ENCODE measurements around the gene DPH7.
"Not testable (repeated sequence)": the region's sequence is repeated elsewhere in the genome, so short reads cannot be mapped to it uniquely, and the experiment has no call there.

Gene DPH7

DNA sequence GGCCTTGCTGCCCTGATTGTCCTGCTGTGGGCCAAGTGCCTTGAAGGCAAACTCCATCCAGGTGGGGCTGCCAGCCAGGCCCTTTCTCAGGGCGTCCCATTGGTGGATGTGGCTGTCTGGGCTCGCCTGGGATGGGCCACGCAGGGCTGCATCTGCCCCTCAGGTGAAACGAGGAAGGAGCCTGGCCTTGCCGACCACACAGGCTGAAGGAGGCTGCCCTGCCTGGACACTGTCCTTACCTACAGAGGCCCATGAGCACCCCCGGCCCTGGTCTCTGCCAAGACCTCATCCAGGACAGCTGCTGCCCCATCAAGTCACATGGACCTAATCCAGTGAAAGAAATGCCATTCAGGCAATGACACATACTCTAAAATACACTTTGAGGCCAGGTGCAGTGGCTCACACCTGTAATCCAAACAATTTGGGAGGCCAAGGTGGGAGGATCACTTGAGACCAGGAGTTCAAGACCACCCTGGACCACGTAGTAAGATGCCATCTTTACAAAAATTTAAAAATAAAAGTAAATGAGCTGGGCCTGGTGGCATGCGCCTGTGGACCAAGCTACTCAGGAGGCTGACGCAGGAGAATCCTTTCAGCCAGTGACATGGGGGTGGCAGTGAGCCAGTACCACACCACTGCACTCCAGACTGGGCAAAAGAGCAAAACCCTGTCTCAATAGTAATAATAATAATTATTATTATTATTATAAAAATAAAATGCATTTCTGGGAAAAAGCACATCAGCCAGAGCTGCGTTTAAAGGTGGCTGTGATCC lies 62.4 kb downstream of the DPH7 start:
- no peak for DNase-seq

DNA sequence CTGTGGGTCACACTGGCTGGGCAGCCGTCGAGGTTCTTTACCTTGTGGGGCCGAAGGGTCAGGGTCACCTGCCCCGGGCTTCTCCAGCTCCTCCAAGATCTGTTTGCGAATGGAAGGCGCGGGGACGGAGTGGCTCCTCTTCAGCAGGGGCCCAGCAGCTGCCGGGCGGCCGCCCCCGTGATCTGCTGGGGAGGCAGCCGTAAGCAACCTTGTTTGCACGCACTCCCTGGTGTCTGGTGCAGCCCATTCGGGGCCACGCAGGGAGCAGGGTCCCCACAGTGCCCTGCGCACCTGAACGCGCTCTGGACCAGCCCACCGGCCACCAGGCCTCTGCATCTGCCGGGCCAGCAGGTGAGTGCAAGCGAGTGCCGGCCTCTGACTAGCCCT lies 63.4 kb downstream of the DPH7 start:
- DNase-seq, result no peak

DNA sequence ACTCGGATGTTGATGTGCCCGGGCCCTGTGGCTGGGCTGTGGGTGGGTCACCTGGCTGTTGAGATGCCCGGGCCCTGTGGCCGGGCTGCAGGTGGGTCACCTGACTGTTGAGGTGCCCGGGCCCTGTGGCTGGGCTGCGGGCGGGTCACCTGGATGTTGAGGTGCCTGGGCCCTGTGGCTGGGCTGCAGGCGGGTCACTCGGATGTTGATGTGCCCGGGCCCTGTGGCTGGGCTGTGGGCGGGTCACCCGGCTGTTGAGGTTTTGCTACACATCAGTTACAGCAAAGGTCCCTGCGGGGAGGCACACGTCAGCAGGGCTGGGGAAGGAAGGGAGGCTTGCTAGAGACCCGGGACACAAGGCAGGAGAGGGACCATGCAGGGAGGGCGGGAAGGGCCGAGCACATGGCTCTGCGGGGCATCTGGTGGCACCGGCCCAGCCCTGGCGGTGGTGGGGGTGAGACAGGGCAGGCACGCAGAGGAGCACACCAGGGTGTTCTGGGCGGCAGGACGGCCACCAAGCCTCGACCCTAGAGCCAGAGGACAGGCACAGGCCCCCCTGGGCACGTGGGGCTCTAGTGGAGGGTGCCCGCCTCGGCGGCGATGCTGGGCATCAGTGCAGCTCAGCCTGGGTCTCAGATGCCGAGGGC lies 63.9 kb downstream of the DPH7 start:
- no peak for DNase-seq

DNA sequence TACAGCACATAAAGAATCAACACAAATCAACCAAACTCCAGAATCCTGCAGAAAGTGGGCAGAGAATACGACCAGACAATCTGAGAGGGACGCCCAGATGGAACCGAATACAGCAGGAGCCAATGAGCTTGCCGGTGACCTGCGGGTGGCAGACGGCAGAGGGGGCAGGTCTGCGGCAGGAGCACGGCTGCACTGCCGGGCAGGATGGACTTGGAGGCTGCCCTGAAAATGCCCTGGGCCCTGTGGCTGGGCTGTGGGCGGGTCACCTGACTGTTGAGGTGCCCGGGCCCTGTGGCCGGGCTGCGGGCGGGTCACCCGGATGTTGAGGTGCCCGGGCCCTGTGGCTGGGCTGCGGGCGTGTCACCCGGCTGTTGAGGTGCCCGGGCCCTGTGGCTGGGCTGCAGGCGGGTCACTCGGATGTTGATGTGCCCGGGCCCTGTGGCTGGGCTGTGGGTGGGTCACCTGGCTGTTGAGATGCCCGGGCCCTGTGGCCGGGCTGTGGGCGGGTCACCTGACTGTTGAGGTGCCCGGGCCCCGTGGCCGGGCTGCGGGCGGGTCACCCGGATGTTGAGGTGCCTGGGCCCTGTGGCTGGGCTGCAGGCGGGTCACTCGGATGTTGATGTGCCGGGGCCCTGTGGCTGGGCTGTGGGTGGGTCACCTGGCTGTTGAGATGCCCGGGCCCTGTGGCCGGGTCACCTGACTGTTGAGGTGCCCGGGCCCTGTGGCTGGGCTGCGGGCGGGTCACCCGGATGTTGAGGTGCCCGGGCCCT lies 64.7 kb downstream of the DPH7 start:
- not testable (repeated sequence) for DNase-seq

DNA sequence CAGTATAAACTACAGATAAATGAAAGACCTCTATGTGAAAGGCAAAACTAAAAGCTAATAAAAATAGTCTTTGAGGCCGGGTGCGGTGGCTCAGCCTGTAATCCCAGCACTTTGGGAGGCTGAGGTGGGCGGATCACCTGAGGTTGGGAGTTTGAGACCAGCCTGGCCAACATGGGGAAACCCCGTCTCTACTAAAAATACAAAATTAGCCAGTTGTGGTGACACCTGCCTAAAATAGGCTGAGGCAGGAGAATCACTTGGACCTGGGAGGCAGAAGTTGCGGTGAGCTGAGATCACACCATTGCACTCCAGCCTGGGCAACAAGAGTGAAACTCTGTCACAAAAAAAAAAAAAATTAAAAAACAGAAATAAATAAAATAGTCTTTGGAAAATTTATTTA lies 65.6 kb downstream of the DPH7 start:
- not testable (repeated sequence) for DNase-seq

DNA sequence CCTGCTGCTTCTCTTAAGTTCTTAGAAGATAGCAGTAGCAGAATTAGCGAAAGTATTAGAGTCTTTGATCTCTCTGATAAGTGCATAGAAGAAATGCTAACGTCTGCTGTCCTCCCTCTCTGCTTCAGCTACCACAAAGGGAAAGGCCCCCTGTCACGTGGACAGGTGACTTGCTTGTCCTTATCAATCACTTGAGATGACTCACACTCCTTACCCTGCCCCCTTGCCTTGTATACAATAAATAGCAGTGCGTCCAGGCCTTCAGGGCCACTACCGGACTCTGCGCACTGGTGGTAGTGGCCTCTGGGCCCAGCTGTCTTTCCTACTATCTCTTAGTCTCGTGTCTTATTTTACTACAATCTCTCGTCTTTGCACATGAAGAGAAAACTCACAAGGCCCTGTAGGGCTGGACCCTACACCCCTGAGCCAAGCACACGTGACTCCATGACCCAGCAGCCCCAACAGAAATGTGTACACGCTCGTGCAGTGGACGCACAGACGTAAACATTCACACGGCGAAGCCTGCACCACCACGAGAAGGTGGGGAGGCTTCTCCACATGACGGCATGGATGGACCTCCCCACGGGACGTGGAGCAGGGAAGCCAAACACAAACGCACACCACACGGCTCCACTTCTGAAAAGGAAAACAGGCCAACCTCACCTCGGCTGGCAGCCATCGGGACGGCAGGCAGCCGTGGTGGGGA lies 66.8 kb downstream of the DPH7 start:
- DNase-seq, result no peak

DNA sequence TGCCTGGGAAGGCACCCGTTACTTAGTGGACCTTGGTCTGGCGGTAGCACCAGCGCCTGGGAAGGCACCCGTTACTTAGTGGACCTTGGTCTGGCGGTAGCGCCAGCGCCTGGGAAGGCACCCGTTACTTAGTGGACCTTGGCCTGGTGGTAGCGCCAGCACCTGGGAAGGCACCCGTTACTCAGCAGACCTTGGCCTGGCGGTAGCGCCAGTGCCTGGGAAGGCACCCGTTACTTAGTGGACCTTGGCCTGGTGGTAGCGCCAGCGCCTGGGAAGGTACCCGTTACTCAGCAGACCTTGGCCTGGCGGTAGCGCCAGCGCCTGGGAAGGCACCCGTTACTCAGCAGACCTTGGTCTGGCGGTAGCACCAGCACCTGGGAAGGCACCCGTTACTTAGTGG lies 67.6 kb downstream of the DPH7 start:
- not testable (repeated sequence) for DNase-seq

DNA sequence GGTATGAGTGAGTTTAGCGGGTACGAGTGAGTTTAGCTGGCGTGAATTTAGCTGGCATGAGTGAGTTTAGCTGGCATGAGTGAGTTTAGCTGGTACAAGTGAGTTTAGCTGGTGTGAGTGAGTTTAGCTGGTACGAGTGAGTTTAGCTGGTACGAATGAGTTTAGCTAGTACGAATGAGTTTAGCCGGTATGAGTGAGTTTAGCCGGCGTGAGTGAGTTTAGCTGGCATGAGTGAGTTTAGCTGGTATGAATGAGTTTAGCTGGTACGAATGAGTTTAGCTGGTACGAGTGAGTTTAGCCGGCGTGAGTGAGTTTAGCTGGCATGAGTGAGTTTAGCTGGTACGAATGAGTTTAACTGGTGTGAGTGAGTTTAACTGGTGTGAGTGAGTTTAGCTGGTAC lies 69.5 kb downstream of the DPH7 start:
- no peak for DNase-seq

DNA sequence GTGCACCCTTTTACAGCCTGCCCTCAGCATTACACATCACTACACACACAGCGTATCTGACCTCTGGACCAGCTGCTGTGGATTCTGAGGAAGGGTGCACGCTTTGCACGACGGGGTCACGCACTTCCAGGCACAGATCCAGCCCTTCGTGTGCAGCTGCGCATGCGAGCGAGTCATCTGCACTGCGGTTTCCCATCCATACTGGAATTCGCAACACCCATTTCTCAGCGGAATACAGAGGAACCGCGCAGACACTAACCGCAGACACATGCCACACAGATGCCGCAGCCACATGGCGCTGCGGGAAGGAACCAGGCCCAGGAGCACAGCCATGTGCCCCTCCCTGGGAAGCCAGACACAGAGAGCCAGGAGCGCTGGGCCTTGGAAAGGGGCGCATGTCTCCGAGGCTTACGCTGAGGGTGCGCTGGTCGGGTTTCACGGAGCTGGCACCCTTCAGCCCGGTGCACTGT lies 72.0 kb downstream of the DPH7 start:
- no peak for DNase-seq

DNA sequence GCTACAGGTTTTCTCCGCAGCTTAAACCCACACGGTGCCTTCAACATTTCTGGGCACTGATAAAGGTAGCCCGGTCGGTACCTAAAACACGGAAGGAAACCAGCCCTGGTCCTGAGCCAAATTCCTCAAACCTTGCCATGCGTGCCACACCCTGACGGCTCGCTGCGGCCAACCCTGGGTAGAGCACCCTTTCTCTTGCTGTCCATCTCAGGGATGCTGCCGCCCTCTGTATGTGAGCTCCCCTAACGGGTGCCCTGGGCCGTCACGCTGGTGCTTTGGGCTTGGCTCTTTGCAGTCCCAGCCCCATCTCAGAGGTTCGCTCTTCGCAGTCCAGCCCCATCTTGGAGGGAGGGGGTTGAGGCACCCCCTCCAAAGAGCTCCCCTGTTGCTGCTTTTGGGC lies 72.5 kb downstream of the DPH7 start:
- no peak for DNase-seq

DNA sequence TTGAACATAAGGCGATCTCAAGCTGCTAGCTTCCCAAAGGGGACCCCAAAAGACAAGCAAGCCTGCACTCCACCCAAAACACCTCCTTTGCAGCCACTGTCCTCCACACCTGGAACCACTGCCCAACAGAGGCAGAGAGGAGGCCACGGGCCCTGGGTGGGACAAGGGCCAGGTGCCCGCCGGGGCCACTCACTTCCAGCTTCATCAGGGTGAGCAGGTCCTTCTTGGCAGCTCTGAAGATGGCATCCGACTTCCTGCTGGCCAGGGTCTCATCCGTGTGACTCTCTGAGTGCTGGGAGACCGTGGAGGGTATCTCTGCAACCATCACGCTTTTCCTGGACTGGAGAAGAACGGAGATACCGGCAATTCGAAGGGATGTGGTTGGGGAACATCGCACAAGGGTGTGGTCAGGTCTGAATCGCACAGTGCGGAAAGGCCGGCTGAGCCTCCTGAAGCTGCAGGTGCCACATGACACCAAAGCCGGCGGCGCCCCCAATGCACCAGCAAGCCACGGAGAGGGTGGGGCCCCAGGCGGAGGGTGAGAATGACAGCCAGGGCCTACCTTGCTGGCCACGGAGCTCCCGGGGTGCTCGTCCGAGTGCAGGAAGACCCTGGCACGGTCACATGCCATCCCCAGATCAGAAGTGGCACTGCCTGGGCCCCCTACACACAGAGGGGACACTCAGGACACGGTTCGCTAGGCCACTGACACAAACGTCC lies 73.1 kb downstream of the DPH7 start:
- DNase-seq, result no peak

Measured in activated naive CD4-positive, alpha-beta T cell treated with anti-CD3 and anti-CD28 coated beads, Interleukin-2, amount 50 U/mL, for 16 hours (primary cell).